Caco-2 (cell line): ENCODE data around the gene NELFCD. TPM values are rescaled to one million over a fixed set of nuclear protein-coding genes. Genes with fewer than 3 reads are reported as not detected.

Experiments
- BruUV-seq: library from RNA; stranded (reverse); fragments of 400-500 nt; replicated peaks from 2 replicates; lab custom pipeline; 2021; lab: Mats Ljungman, UMichigan
- CTCF ChIA-PET: fragments of 300-600 bp; sonication (Branson Sonifier 250); formaldehyde crosslinking; loops from one replicate; lab custom pipeline; 2022; ENCODE audit warnings: antibody characterized with exemption; lab: Charles Lee
- POLR2A ChIA-PET: fragments of 300-600 bp; sonication (Branson Sonifier 250); formaldehyde crosslinking; loops from one replicate; lab custom pipeline; 2022; ENCODE audit warnings: antibody characterized with exemption; lab: Charles Lee
- DNase-seq, 2 experiments: peaks; one replicate each; pipeline versions ENCODE4 v3.0.0 to v3.0.0-alpha.2; 2020 to 2022
- H3K27me3 ChIP-seq: replicated peaks from 2 replicates; pipeline ENCODE4 v1.6.0; 2011; ENCODE audit warnings: low read length; ENCODE audit not compliant: control insufficient read depth, insufficient read depth
- H3K36me3 ChIP-seq: 2 replicates; pipeline ENCODE4 v1.5.1; 2011; ENCODE audit warnings: low read length; ENCODE audit not compliant: control insufficient read depth, insufficient read depth
- H3K4me1 ChIP-seq: fragments of 250-450 bp; sonication (Bioruptor Pico); 2 replicates; pipeline ENCODE4 v1.5.1; 2020; ENCODE audit warnings: mild to moderate bottlenecking
- H3K4me3 ChIP-seq: 2 replicates; pipeline ENCODE4 v1.5.1; 2011; ENCODE audit warnings: low read depth, mild to moderate bottlenecking, control low read depth, low read length
- H3K9me3 ChIP-seq: fragments of 250-450 bp; sonication (Bioruptor Pico); 2 replicates; pipeline ENCODE4 v1.5.1; 2020; ENCODE audit warnings: mild to moderate bottlenecking, moderate library complexity
- H3K27ac Mint-ChIP-seq: one replicate; pipeline ENCODE4 v1.8.0; 2022; ENCODE audit warnings: mixed read lengths; ENCODE audit not compliant: unreplicated experiment
- H3K27me3 Mint-ChIP-seq: one replicate; pipeline ENCODE4 v1.8.0; 2022; ENCODE audit warnings: mixed read lengths; ENCODE audit not compliant: insufficient read depth, unreplicated experiment
- H3K36me3 Mint-ChIP-seq: one replicate; pipeline ENCODE4 v1.8.0; 2022; ENCODE audit warnings: mild to moderate bottlenecking, mixed read lengths; ENCODE audit not compliant: insufficient read depth, unreplicated experiment
- H3K4me1 Mint-ChIP-seq: one replicate; pipeline ENCODE4 v1.8.0; 2022; ENCODE audit warnings: low read depth, mixed read lengths; ENCODE audit not compliant: unreplicated experiment
- H3K4me3 Mint-ChIP-seq: one replicate; pipeline ENCODE4 v1.8.0; 2022; ENCODE audit warnings: mild to moderate bottlenecking, moderate library complexity, mixed read lengths; ENCODE audit not compliant: unreplicated experiment
- H3K9me3 Mint-ChIP-seq: one replicate; pipeline ENCODE4 v1.8.0; 2022; ENCODE audit warnings: mixed read lengths; ENCODE audit not compliant: unreplicated experiment
- CTCF ChIP-seq, 2 experiments: fragments of 200-600 bp in 1 of 2; IDR thresholded peaks; 1 replicate in 1 of 2; 2 replicates in 1 of 2; pipeline versions ENCODE4 v1.5.1 to v1.8.0; 2011 to 2022; ENCODE audit warnings: antibody characterized with exemption in 1 of 2, control low read depth in 1 of 2, inconsistent platforms in 1 of 2, low read depth in 1 of 2, low read length in 1 of 2, mild to moderate bottlenecking in 1 of 2, moderate library complexity in 1 of 2; ENCODE audit not compliant: insufficient read depth in 1 of 2, severe bottlenecking in 1 of 2, unreplicated experiment in 1 of 2
- intact Hi-C: fragments of 100-400 bp; cut with micrococcal nuclease; formaldehyde crosslinking; loops from one replicate; pipeline ENCODE4 v1.10.0; 2022; ENCODE audit not compliant: unreplicated experiment
- total RNA-seq: library from RNA; stranded (reverse); gene quantifications from 2 replicates; pipeline ENCODE4 v1.2.3, GENCODE V29; 2022

Gene NELFCD
- total RNA-seq, 1 experiment from 2014 or later, result 230 TPM

GRCh38 chr20:59026904-59027740 lies 46.1 kb downstream of the NELFCD start:
- no peaks in the 10 kb centered on the region for H3K9me3 ChIP-seq
- no TSS peak for BruUV-seq
- intact Hi-C loops, result no loop called here
- no peaks in the 10 kb centered on the region for H3K27me3 Mint-ChIP-seq
- H3K4me1 ChIP-seq, result peaks cover 14% of the 10 kb centered on the region
- H3K4me3 Mint-ChIP-seq, result no peak overlapping the region
- H3K36me3 Mint-ChIP-seq, result peaks cover 98% of the 10 kb centered on the region
- TF ChIP-seq CTCF (IDR thresholded peaks at IDR 0.05; ENCODE audit: insufficient read depth in 1 of 2, low read depth in 1 of 2, low read length in 1 of 2, severe bottlenecking in 1 of 2, unreplicated experiment in 1 of 2), result no peak
- H3K27me3 ChIP-seq, result no peaks in the 10 kb centered on the region
- H3K36me3 ChIP-seq, result peaks cover 9% of the 10 kb centered on the region
- ChIA-PET POLR2A (no interaction called here), CTCF (no interaction called here)
- peaks cover 6% of the 10 kb centered on the region for H3K4me1 Mint-ChIP-seq
- no peaks in the 10 kb centered on the region for H3K9me3 Mint-ChIP-seq
- DNase-seq, result no peak
- no peak overlapping the region for H3K27ac Mint-ChIP-seq
- H3K4me3 ChIP-seq, result no peak overlapping the region

GRCh38 chr20:59027741-59028320 lies 46.8 kb downstream of the NELFCD start:
- POLR2A ChIA-PET, result no interaction called here
- Mint-ChIP-seq H3K9me3 (no peaks in the 10 kb centered on the region), H3K27ac (no peak overlapping the region), H3K4me1 (peaks cover 6% of the 10 kb centered on the region), H3K4me3 (no peak overlapping the region), H3K27me3 (no peaks in the 10 kb centered on the region), H3K36me3 (peaks cover 98% of the 10 kb centered on the region)
- H3K9me3 ChIP-seq, result no peaks in the 10 kb centered on the region
- H3K27me3 ChIP-seq, result no peaks in the 10 kb centered on the region
- no peak overlapping the region for H3K4me3 ChIP-seq
- peaks cover 9% of the 10 kb centered on the region for H3K36me3 ChIP-seq
- TF ChIP-seq CTCF (IDR thresholded peaks at IDR 0.05; ENCODE audit: insufficient read depth in 1 of 2, low read depth in 1 of 2, low read length in 1 of 2, severe bottlenecking in 1 of 2, unreplicated experiment in 1 of 2), result no peak
- intact Hi-C loops, result no loop called here
- H3K4me1 ChIP-seq, result peaks cover 14% of the 10 kb centered on the region
- no TSS peak for BruUV-seq
- CTCF ChIA-PET, result no interaction called here
- no peak for DNase-seq

DNA sequence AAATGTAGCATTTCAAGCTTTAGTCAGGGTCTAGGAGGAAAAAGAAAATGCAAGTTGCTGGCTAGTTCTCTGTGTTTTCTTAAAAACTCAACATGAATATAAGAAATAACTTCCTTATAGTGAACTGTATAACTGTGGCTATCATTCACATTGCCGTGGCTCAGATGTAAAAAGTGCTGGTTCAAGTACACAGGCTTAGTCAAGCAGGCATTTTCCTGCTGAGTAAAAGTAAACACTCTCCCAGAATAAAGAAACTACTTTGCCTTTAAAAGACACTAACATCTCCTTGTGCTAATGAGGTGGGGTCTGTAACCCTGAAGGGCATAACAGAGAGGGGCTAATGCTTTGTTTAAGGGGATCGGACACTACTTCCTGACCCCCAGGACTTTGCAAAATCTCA lies 47.8 kb downstream of the NELFCD start:
- peaks cover 93% of the 10 kb centered on the region for H3K36me3 Mint-ChIP-seq
- H3K27me3 ChIP-seq, result no peaks in the 10 kb centered on the region
- peaks cover 21% of the 10 kb centered on the region for H3K4me1 ChIP-seq
- H3K4me3 Mint-ChIP-seq, result no peak overlapping the region
- no peaks in the 10 kb centered on the region for H3K27me3 Mint-ChIP-seq
- peaks cover 6% of the 10 kb centered on the region for H3K4me1 Mint-ChIP-seq
- no peaks in the 10 kb centered on the region for H3K9me3 Mint-ChIP-seq
- peaks cover 5% of the 10 kb centered on the region; the same call in 1 of the 2 replicates for H3K36me3 ChIP-seq
- ChIA-PET POLR2A (no interaction called here), CTCF (no interaction called here)
- no peak overlapping the region for H3K4me3 ChIP-seq
- no peaks in the 10 kb centered on the region for H3K9me3 ChIP-seq
- DNase-seq, result no peak
- no TSS peak for BruUV-seq
- intact Hi-C loops, result no loop called here
- no peak for TF ChIP-seq CTCF (IDR thresholded peaks at IDR 0.05; ENCODE audit: insufficient read depth in 1 of 2, low read depth in 1 of 2, low read length in 1 of 2, severe bottlenecking in 1 of 2, unreplicated experiment in 1 of 2)
- H3K27ac Mint-ChIP-seq, result no peak overlapping the region
